Neural cell (in vitro differentiated cells): ENCODE results near the gene ABHD12B. TPM values are rescaled to one million over a fixed set of nuclear protein-coding genes. Genes with fewer than 3 reads are reported as not detected.

Experiments
- H2AFZ ChIP-seq: fragments of 200-600, 300-800 bp; sonication (generic), shearing (Covaris generic); 2 replicates; pipeline ENCODE4 v1.6.0; 2014; ENCODE audit warnings: low read depth, mild to moderate bottlenecking, antibody characterized with exemption, low read length, moderate library complexity
- H3F3A ChIP-seq: fragments of 200-600 bp; shearing (Covaris generic); 2 replicates; pipeline ENCODE4 v1.6.1; 2016; ENCODE audit warnings: mild to moderate bottlenecking, moderate library complexity, mixed read lengths, antibody characterized with exemption, low read length; ENCODE audit not compliant: insufficient read depth, poor library complexity, severe bottlenecking
- H3K27ac ChIP-seq: fragments of 200-600, 300-800 bp; sonication (generic), shearing (Covaris generic); 2 replicates; pipeline ENCODE4 v1.5.1; 2014; ENCODE audit warnings: mild to moderate bottlenecking, low read length, moderate library complexity
- H3K27me3 ChIP-seq: fragments of 300-800, 200-600 bp; sonication (generic), shearing (Covaris generic); 2 replicates; pipeline ENCODE4 v1.6.0; 2014; ENCODE audit warnings: mild to moderate bottlenecking, low read depth, low read length, moderate library complexity; ENCODE audit not compliant: insufficient read depth
- H3K36me3 ChIP-seq: fragments of 300-800, 200-600 bp; sonication (generic), shearing (Covaris generic); 2 replicates; pipeline ENCODE4 v1.5.1; 2014; ENCODE audit warnings: mild to moderate bottlenecking, antibody characterized with exemption, low read length, moderate library complexity; ENCODE audit not compliant: insufficient read depth
- H3K4me2 ChIP-seq: fragments of 300-800, 200-600 bp; sonication (generic), shearing (Covaris generic); 2 replicates; pipeline ENCODE4 v1.6.0; 2014; ENCODE audit warnings: mild to moderate bottlenecking, low read length
- H3K4me3 ChIP-seq: fragments of 300-800, 200-600 bp; sonication (generic), shearing (Covaris generic); 2 replicates; pipeline ENCODE4 v1.5.1; 2014; ENCODE audit warnings: mild to moderate bottlenecking, low read length, moderate library complexity
- H3K79me2 ChIP-seq: fragments of 200-600 bp; shearing (Covaris generic); replicated peaks from 2 replicates; pipeline ENCODE4 v1.6.0; 2014; ENCODE audit warnings: mild to moderate bottlenecking, low read length, moderate library complexity; ENCODE audit not compliant: insufficient read depth
- H3K9ac ChIP-seq: fragments of 300-800, 200-600 bp; sonication (generic), shearing (Covaris generic); 2 replicates; pipeline ENCODE4 v1.6.1; 2016; ENCODE audit warnings: mild to moderate bottlenecking, low read length, mixed read lengths
- H3K9me2 ChIP-seq: fragments of 200-600 bp; shearing (Covaris generic); 2 replicates; pipeline ENCODE4 v1.6.1; 2016; ENCODE audit warnings: mild to moderate bottlenecking, low read length, mixed read lengths; ENCODE audit not compliant: insufficient read depth
- H3K9me3 ChIP-seq: fragments of 200-600, 300-800 bp; sonication (generic), shearing (Covaris generic); 2 replicates; pipeline ENCODE4 v1.6.1; 2016; ENCODE audit warnings: mild to moderate bottlenecking, mixed run types, low read length, moderate library complexity, mixed read lengths
- H4K20me1 ChIP-seq: fragments of 200-600 bp; shearing (Covaris generic); 2 replicates; pipeline ENCODE4 v1.6.1; 2016; ENCODE audit warnings: mild to moderate bottlenecking, mixed run types; ENCODE audit not compliant: insufficient read depth
- CTCF ChIP-seq: fragments of 450-650 bp; IDR thresholded peaks from 2 replicates; pipeline ENCODE4 v1.5.1; 2014; ENCODE audit warnings: antibody characterized with exemption, mild to moderate bottlenecking, moderate library complexity; ENCODE audit not compliant: poor library complexity, severe bottlenecking
- EP300 ChIP-seq: fragments of 450-650 bp; conservative IDR thresholded peaks from 2 replicates; pipeline ENCODE4 v1.6.1; 2014; ENCODE audit warnings: antibody characterized with exemption, mild to moderate bottlenecking, moderate library complexity; ENCODE audit not compliant: poor library complexity, severe bottlenecking
- EZH2 ChIP-seq: fragments of 200-600, 300-800 bp; shearing (Covaris generic), sonication (generic); IDR thresholded peaks from 2 replicates; pipeline ENCODE4 v1.6.1; 2014; ENCODE audit warnings: antibody characterized with exemption, low read length, borderline replicate concordance, mild to moderate bottlenecking; ENCODE audit not compliant: insufficient read depth, poor library complexity, severe bottlenecking
- MXI1 ChIP-seq: fragments of 450-650 bp; conservative IDR thresholded peaks from 2 replicates; pipeline ENCODE4 v1.6.1; 2014; ENCODE audit warnings: antibody characterized with exemption, mild to moderate bottlenecking; ENCODE audit not compliant: poor library complexity, severe bottlenecking
- POLR2AphosphoS5 ChIP-seq: IDR thresholded peaks from 2 replicates; pipeline ENCODE4 v1.6.1; 2012
- RAD21 ChIP-seq: fragments of 450-650 bp; conservative IDR thresholded peaks from 2 replicates; pipeline ENCODE4 v1.6.1; 2014; ENCODE audit warnings: antibody characterized with exemption, mild to moderate bottlenecking, moderate library complexity
- SMC3 ChIP-seq: fragments of 450-650 bp; conservative IDR thresholded peaks from 2 replicates; pipeline ENCODE4 v1.6.1; 2014; ENCODE audit warnings: antibody characterized with exemption, mild to moderate bottlenecking, moderate library complexity; ENCODE audit not compliant: poor library complexity
- TAF1 ChIP-seq: IDR thresholded peaks from 2 replicates; pipeline ENCODE4 v1.6.1; 2012; ENCODE audit warnings: low read depth
- polyA plus RNA-seq: library from polyadenylated mRNA; depleted of rRNA; stranded (reverse); fragments of >200 nt; gene quantifications from 2 replicates; pipeline ENCODE4 v1.2.3, GENCODE V29; 2014
- TF ChIP-seq, protein P1 (sequence below): IDR thresholded peaks from 2 replicates; pipeline ENCODE4 v1.6.1; 2012; ENCODE audit warnings: borderline replicate concordance

Gene ABHD12B
- polyA plus RNA-seq, 1 donor from 2014 or later: not detected

DNA sequence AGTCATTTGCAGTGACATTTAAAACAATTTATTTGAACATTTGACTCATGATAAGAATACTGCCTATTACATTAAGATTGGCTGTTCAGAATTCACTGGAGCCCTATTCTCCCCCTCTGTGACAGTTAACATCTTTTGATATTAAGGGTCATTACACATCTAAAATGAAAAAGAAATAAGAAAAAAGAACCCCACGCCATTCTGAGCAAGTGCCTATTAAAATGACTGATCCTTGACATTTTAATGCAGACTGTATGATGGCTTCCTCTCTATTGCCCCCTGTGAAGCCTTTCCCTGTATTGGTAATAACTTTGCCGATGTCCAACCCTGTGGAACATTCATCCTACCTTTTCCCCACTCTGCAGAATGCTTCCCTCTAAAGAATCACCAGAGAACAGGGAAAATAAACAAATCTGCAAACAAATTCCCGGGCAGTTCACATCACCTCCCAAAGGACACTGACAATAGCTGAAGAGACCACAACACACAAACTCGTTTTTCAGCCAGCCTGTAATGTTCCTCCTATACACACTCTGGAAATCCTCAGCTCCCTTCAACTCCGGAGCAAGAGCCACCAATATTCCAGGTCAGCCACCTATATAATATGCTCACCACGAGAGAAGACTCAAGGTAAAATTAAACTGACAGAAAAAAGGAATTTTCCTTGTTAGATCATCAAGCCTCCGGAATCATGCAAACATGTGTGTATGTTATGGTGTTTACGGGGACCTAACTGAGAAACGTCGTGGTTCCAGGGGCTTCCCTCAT lies 42.9 kb upstream of the ABHD12B start:
- Histone ChIP-seq H3K27me3 (no peaks in the 10 kb centered on the region), H3K27ac (peak overlapping the region; percentile 87), H3K4me3 (peak overlapping the region; percentile 91)

GRCh38 chr14:50829489-50830043 lies 42.3 kb upstream of the ABHD12B start:
- no peaks in the 10 kb centered on the region for H3K36me3 ChIP-seq
- H3K9me2 ChIP-seq: no peaks in the 10 kb centered on the region
- no peak for TF ChIP-seq MXI1
- TF ChIP-seq CTCF: no peak
- no peak for TF ChIP-seq POLR2AphosphoS5
- no peak for TF ChIP-seq RAD21
- TF ChIP-seq, protein P1, sequence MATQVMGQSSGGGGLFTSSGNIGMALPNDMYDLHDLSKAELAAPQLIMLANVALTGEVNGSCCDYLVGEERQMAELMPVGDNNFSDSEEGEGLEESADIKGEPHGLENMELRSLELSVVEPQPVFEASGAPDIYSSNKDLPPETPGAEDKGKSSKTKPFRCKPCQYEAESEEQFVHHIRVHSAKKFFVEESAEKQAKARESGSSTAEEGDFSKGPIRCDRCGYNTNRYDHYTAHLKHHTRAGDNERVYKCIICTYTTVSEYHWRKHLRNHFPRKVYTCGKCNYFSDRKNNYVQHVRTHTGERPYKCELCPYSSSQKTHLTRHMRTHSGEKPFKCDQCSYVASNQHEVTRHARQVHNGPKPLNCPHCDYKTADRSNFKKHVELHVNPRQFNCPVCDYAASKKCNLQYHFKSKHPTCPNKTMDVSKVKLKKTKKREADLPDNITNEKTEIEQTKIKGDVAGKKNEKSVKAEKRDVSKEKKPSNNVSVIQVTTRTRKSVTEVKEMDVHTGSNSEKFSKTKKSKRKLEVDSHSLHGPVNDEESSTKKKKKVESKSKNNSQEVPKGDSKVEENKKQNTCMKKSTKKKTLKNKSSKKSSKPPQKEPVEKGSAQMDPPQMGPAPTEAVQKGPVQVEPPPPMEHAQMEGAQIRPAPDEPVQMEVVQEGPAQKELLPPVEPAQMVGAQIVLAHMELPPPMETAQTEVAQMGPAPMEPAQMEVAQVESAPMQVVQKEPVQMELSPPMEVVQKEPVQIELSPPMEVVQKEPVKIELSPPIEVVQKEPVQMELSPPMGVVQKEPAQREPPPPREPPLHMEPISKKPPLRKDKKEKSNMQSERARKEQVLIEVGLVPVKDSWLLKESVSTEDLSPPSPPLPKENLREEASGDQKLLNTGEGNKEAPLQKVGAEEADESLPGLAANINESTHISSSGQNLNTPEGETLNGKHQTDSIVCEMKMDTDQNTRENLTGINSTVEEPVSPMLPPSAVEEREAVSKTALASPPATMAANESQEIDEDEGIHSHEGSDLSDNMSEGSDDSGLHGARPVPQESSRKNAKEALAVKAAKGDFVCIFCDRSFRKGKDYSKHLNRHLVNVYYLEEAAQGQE: no peak
- H2AFZ ChIP-seq: peak overlapping the region; percentile 53
- H4K20me1 ChIP-seq: no peaks in the 10 kb centered on the region
- H3F3A ChIP-seq: peaks cover 16% of the 10 kb centered on the region
- H3K9ac ChIP-seq: peak overlapping the region; percentile 91
- H3K27ac ChIP-seq: peak overlapping the region; percentile 87
- peak overlapping the region; percentile 91 for H3K4me3 ChIP-seq
- no peaks in the 10 kb centered on the region for H3K9me3 ChIP-seq
- H3K79me2 ChIP-seq: peaks cover 39% of the 10 kb centered on the region
- H3K27me3 ChIP-seq: no peaks in the 10 kb centered on the region
- H3K4me2 ChIP-seq: peak overlapping the region; percentile 79

More for the DNA sequence above, 42.9 kb upstream of the ABHD12B start:
- TF ChIP-seq, protein P1: peak; percentile 22
- no peak for TF ChIP-seq TAF1
- peak; percentile 37 for TF ChIP-seq EP300
- TF ChIP-seq POLR2AphosphoS5: no peak
- peak; percentile 33 for TF ChIP-seq MXI1
- peak; percentile 35 for TF ChIP-seq CTCF
- TF ChIP-seq SMC3: no peak
- TF ChIP-seq EZH2: no peak
- no peak for TF ChIP-seq RAD21
- Histone ChIP-seq H3F3A (peaks cover 16% of the 10 kb centered on the region), H4K20me1 (no peaks in the 10 kb centered on the region), H3K9me2 (no peaks in the 10 kb centered on the region), H2AFZ (no peak overlapping the region), H3K9me3 (no peaks in the 10 kb centered on the region), H3K36me3 (no peaks in the 10 kb centered on the region), H3K4me2 (peak overlapping the region; percentile 79), H3K79me2 (peaks cover 45% of the 10 kb centered on the region), H3K9ac (peak overlapping the region; percentile 91)
